HG03520 (cell line): Measurements from ENCODE around the gene FAM135A.
"Not testable (repeated sequence)": the region's sequence is repeated elsewhere in the genome, so short reads cannot be mapped to it uniquely, and the experiment has no call there.

ENCODE experiments used
- ATAC-seq: cut with Tn5 transposase; IDR thresholded peaks from one replicate; pipeline ENCODE4 v1.9.1; 2021; ENCODE audit warnings: mild to moderate bottlenecking, moderate library complexity; ENCODE audit not compliant: unreplicated experiment

Gene FAM135A

DNA sequence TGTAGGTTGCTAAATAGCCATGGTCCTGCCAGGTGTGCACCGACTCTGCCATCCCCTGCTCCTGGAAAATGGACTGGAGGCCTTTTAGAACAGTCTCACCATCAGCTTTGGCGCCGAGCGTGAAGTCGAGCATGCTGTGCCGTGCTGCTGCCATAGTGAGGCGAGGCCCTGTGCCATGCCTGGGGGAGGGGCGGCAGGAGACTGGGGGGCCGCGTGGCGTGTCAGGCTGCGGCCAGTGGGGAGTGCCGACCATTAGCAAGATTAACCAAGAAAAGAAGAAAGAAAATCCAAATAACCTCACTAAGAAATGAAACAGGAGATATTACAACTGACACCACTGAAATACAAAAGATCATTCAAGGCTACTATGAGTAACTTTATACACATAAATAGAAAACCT lies 195.9 kb downstream of the FAM135A start:
- ATAC-seq: not testable (repeated sequence)
